HG02610 (cell line): ENCODE measurements around the gene MED22.
"Not testable (repeated sequence)": the region's sequence is repeated elsewhere in the genome, so short reads cannot be mapped to it uniquely, and the experiment has no call there.

Experiments used
- ATAC-seq: cut with Tn5 transposase; IDR thresholded peaks from one replicate; pipeline ENCODE4 v1.9.1; 2021; ENCODE audit warnings: mild to moderate bottlenecking, moderate library complexity; ENCODE audit not compliant: unreplicated experiment

MED22 gene

DNA sequence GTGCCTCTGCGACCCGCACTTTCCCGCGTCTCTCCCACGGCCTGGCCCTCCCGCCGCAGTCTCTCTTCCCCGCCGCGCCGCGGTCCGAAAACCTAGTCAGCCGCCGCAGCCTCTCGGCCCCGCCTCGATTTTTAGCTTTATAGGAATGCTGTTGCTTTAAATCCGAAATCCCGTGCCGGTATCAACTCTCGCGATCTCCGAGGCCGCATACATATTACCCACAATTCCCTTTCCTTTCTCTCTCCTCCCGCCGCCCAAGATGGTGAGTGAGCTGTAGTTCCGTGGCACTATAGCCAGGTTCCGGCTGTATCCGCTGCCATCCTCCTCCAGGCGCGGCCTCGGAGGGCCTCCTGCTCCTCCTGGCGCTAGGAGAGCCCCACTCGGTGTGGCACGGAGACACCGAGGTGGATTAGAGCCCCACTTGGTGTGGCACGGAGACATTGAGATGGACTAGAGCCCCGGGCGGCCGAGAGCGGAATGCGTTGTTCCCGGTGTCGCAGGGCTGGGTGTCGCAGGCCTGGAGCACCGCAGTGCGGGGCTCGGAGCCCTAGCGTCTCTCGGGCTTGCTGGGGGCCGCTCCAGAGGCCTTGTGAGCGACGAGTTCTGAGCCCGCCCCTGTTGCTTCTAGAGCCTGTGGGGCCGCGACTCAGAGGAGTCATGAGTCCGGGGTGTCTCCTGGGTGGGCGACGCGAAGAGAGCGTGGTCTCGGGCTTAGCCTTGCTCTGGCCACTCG is at the start of gene MED22, which contains the start of gene RPL7A:
Gene MED22, minus strand, starts transcription at position 147 of the 733 bp plus-strand sequence. CDS start 1,469 bp downstream, outside the sequence.
Gene RPL7A, plus strand, starts transcription at position 234 of the 733 bp plus-strand sequence. Its CDS starts 26 bp downstream, at position 260.
- ATAC-seq = peak; percentile 57

DNA sequence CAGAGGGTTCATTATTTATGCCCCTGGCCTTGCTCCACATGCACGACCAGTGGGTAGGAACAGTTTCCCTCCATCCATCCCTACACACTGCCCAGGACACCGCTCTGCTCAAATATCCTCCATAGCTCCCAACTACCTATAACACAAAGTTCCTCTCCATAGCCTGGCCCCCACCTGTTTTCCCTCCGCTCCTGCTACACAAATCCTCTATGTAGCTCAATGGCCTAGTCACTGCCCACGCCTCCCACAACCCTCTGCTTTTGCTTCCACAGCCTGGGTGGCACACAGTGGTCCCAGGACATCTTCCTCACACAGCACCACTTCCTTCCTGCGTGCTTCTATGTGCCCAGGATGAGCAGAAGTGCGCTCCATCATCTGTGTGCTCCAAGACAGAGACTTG is 49.4 kb upstream of the MED22 start:
- ATAC-seq = no peak

DNA sequence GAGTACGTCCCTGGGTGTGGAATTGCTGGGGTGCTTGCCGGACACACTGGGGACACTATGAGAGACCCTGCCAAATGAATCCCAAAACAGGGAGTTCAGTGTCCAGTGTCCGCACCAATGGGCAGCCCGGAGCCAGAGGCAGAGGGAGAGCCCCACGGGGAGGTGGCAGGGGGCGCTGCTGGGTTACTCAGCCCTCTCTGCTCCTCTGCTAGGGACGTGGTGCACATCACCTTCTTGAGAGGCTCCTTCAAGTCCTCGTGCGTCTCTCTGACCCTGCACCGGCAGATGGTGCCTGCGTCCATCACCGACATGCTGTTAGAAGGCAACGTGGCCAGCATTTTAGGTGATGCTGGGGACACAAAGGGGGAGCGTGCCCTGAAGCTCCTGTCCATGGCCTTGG is 49.0 kb upstream of the MED22 start:
- ATAC-seq = no peak

DNA sequence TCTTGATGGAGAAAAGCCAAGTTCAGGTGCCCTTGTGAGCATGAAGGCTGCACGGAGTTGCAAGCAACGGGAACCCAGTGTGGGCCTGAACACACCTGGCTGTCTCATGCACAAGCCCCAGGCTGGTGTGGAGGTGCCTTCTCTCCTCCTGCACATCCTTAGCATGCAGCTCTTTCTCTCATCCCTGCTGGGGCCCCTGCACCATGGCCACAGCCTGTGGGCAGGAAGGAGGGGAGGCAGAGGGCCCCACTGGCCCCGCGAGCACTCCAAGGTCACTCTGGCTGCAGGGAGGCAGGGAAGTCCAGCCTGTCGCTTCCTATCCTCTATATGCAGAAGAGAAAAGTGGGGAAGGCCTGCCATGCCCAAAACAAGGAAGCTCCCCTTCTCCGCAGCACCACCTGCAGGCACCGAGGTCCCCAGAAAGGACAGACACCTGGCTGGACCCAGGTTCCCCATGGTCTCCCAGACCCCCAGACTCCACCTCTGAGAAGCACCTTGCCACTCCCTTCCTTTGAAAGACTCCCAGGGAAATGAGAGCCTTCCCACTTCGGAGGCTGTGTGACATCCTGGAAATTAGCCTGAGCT is 46.8 kb upstream of the MED22 start:
- ATAC-seq = no peak

DNA sequence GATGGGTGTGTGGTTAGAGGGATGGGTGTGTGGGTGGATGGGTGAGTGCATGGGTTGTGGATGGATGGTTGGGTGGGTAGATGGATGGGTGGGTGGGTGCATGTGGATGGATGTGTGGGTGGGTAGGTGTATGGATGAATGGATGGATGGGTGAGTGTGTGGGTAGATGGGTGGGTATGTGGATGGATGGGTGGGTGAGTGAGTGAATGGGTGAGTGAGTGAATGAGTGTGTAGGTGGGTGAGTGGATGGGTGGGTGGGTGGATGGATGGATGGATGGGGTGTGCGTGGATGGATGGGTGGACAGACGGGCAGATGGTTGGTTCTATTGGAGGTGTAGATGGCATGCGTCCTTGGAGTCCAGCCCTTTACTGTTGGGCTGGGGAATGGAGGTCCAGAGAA is 45.5 kb upstream of the MED22 start:
- no peak for ATAC-seq

DNA sequence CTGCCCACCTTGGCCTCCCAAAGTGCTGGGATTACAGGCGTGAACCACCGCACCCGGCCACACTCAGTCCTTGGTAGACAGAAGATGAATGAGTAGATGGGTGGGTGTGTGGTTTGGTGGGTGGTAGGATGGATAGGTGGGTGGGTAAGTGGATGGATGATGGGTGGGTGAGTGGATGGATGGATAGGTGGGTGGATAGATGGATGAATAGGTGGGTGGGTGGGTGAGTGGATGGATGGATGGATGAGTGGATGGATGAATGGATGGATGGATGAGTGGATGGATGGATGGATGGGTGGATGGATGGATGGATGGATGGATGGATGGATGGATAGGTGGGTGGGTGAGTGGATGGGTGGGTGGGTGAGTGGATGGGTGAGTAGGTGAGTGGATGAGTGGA is 44.4 kb upstream of the MED22 start:
- ATAC-seq = not testable (repeated sequence)

DNA sequence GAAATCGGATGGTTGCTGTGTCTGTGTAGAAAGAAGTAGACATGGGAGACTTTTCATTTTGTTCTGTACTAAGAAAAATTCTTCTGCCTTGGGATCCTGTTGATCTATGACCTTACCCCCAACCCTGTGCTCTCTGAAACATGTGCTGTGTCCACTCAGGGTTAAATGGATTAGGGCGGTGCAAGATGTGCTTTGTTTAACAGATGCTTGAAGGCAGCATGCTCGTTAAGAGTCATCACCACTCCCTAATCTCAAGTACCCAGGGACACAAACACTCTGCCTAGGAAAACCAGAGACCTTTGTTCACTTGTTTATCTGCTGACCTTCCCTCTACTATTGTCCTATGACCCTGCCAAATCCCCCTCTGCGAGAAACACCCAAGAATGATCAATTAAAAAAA is 43.5 kb upstream of the MED22 start:
- not testable (repeated sequence) for ATAC-seq

DNA sequence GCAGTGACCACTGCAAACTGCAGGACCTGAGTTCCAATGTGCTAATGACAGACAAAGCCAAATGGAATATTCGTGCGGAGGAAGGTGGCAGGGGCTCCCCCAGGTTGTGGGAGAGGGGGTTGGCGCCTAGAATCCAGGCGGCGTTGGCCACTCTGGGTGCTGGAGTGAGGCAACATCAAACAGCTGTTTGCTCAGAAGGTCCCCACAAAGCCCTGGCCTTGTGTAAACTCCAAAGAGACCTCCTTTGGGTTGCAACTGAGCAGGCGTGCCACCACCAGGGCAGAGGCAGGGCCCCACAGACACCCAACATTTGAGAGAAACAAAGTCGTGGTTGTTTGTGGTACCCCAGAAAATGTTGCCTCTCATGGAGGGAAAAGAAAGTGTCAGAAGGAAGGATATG is 42.8 kb upstream of the MED22 start:
- no peak for ATAC-seq

DNA sequence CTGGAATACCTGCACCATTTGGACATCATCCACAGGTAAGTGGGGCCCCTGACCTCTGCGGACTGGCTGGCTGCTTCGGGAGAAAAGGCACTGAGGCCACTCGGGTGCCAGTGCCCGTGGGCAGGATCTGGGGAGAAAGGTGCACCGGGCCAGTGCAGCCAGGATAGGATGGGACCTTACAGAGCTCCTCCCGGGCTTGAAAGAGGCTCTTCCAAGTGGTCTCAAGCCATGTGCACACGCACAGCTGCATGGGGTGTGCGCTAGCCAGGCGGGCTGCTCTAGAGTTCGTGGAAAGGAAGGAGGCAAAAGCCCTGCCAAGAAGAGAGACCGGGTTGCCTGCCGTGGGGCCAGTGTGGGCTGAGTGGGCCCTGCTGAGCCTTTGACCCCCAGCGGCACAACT is 41.6 kb upstream of the MED22 start:
- ATAC-seq = no peak

DNA sequence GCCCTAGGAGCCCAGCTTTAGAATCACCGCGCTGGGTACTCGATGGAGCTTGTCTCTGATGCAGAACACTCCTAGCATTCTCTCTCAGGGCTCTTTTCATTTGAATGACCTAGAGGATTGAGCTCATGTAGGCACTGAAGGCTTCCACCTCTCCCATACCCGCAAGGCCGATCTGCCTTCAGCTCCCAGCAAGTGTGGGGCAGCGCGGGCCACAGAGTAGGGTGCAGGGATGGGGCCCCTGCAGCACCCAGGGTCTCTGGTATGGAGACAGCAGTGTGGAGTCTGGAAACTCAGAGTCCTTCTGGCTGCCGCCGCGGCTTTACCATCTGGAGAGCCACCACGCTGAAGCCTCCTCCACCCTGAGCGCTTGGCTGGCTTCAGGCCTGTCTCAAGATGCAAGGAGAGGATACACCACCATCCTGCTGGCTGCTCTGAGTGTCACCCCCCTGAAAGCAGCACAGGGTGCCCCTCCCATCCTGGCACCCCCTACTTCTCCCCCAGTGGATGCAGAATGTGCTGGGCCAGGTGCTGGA is 41.2 kb upstream of the MED22 start:
- ATAC-seq = no peak

DNA sequence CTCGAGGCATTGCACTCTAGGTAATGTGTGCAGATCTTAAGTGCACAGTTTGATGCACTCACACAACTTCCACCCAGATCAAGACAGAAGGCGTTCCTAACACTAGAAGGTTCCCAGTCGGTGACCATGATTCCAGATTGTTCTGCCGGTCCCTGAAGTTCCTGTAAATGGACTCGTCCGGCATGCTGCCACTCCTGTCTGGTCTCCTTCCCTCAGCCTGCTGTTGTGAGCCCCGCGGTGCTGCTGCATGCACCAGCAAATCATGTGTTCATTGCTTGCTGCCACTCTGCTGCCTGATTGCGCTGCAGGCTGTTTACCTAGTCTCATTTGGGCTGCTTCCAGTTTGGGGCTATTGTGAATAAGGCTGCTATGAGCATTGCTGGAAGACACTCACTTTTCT is 39.7 kb upstream of the MED22 start:
- ATAC-seq = no peak

DNA sequence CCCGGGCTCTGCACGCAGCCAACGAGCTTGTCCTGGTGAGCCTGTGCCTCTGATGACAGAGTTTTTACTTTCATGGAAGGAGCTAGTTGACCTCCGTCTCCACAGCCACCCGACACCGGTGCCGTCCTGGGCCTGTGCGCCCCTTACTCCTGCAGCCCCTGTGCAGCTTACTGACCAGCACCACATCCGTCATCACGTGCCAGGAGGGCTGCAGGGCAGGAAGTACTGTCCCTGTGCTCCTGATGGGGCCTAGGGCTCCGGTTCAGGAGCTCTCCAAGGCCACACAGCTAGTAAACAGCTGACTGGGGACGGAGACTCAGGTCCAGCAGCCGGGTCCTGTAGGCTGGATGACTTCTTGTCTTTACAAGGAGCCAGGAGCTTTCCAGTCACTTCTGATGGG is 38.4 kb upstream of the MED22 start:
- ATAC-seq = no peak

DNA sequence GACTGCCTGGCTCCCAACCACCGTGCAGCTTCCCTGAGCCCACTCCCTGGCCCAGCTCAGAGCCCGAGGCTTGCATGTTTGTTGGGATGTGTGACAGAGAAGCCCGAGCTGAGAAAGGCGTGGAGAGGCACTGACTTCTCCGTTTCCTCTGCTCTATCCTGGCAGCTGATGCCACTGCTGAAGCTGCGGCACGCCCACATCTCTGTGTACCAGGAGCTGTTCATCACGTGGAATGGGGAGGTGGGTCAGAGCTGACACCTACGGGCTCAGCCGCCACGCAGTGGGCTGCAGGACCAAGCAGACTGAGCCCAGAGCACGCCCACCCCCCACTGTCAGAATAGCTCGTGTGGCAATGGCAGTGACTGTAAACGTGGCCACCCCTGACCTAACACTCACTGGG is 37.5 kb upstream of the MED22 start:
- ATAC-seq = no peak

DNA sequence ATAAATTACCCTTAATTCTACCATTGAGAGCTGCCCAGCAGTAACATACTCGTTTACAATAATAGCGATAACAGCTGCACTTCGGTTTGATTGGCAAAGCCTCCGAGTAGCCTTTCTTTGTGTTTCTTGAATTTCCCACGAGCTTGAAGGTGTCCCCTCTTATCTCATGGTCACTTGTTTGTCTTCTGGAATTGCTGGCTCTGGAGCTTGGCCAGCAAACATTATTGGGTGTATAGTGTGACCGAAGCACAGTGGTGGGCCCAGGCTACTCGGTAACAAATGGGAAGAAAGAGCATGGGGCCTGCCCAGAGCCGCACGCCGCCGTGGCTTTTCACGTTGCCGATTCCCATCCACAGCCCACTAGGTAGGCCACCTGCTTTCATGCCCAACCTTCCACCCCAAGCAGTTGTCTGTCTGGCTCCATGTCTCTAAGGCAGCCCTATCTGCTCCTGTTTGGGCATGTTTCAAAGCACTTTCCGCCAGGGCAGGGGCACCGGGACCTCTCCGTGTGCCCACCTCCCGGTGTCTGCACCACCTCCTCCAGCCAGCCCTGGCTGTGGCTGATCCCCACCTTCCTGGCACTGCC is 36.9 kb upstream of the MED22 start:
- no peak for ATAC-seq

DNA sequence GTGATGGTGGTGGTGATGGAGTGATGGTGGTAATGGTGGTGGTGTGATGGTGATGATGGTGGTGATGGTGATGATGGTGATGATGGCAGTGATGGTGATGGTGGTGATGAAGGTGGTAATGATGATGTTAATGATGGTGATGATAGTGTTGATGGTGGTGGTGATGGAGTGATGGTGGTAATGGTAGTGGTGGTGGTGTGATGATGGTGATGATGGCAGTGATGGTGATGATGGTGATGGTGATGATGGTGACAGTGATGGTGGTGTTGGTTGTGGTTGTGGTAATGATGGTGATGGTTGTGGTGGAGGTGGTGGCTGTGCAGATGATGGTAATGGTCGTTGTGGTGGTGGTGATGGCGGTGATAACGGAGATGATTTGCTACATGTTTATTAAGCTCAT is 35.5 kb upstream of the MED22 start:
- no peak for ATAC-seq

DNA sequence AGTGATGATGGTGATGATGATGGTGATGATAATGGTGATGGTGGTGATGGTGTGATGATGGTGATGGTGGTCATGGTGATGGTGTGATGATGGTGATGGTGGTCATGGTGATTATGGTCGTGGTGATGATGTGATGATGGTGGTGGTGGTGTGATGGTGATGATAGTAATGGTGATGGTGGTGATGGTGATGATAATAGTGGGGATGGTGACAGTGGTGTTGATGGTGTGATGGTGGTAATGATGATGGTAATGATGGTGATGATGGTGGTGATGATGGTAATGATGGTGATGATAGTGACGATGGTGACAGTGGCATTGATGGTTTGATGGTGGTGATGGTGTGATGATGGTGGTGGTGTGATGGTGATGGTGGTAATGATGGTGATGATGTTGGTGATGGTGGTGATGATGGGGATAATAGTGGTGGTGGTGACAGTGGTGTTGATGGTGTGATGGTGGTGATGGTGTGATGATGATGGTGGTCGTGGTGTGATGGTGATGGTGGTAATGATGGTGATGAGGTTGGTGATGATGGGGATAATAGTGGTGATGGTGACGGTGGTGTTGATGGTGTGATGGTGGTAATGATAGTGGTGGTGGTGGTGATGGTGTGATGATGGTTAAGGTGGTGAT is 34.7 kb upstream of the MED22 start:
- ATAC-seq = no peak

DNA sequence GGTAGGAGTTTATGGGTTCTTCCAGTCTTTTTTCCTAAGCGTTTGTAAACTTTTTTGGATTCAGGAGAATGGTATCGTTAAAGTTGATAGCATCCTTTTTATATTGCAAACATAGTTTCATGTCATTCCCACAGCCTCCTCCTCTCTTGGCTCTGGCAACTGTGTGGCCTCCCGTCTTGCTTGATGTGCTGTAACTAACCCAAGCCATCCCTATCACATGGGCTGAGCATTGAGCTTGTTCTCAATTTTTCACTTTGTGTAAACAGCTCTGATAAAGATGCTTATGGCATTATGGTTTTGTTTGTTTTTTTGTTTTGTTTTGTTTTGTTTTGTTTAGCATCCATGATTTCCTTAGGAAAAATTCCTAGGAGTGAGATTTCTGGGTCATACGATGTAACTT is 32.8 kb upstream of the MED22 start:
- ATAC-seq = no peak

DNA sequence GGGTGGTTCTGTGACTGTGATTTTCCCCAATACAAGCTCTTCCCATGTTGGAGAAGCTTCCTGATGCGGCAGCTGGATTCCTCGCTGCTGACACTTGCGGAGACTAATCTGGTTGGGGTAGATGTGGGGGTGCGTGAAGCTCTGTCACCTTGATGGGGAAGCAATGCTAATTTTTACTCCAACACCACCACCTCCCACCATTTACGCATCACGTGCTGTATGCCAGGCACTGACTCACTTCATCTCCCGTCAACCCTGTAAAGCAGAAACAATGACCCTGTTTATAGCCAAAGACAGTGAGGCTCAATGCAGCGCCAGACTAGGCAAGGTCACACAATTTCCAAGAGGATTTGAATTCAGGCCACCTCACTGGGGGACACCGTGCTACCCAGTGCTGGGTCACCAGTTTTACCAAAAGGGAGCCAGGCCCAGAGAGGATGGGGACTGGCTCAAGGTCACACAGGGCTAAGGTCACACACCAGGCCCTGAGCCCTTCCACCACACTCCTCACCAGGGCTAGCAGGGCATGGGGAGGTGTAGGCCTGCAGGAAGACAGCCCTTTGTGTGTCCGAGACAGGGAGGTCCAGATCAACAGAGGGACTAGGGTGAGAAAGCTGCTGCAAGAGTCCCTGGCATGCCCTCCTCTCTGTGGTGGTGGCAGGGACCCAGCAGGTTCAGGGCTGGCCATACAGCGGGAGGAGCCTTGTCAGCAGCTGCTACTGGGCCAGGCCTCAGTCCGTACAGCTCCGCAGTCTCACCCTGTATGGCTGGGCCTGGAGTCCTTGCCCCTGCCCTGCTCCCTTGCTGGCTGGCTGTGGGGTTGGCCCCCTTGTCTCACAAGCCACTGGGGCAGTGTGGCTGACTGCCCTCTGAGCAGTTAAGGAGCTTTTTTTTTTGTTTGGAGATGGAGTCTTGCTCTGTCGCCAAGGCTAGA is 31.5 kb upstream of the MED22 start:
- no peak for ATAC-seq

DNA sequence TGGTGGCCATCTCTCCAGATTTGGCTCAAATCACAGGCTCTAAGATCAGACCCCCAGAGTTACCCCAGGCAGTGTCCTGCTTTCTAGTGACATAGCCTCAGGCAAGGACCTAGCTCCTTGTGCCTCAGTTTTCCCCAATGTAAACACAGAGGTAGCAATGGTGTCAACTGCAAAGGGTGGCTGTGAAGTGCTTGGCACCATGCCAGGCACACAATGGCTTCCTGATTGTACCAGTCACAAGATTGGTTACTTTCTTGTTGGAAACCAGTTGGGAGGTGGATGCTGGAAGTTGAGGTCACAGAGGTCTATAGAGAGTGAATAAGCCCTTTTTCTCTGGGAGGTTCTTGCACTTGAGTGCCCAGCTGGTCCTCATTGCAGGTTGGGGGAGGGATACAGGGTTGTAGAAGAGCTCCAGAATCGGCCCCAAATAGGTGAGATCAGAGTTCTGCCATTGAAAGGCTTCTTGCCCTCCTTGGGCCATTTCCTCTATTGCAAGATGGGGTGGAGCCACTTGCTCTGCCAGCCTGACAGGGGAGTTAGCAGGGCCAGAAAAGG is 30.6 kb upstream of the MED22 start:
- ATAC-seq = no peak

DNA sequence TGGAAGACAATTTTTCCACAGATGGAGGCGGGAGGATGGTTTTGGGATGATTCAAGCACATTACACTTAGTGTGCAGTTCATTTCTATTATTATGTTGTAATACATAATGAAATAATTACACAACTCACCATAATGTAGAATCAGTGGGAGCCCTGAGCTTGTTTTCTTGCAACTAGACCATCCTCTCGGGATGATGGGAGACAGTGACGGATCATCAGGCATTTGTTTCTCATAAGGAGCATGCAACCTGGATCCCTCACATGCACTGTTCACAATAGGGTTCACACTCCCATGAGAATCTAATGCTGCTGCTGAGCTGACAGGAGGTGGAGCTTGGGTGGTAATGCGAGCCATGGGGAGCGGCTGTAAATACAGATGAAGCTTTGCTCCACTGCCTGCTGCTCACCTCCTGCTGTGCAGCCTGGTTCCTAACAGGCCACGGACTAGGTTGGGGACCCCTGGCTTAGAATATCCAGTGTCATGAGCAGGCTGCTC is 29.8 kb upstream of the MED22 start:
- no peak for ATAC-seq
